Smooth muscle cell (in vitro differentiated cells): ENCODE data around the gene PRDM15. TPM values are rescaled to one million over a fixed set of nuclear protein-coding genes. Genes with fewer than 3 reads are reported as not detected.

Experiments
- DNase-seq: peaks from one replicate; lab custom pipeline; 2025; ENCODE audit not compliant: unreplicated experiment; lab: John Stamatoyannopoulos, UW
- H2AFZ ChIP-seq: fragments of 200-600 bp; sonication (generic); 2 replicates; pipeline ENCODE4 v1.6.0; 2016; ENCODE audit warnings: antibody characterized with exemption, low read depth, mild to moderate bottlenecking
- H3F3A ChIP-seq: fragments of 200-600 bp; sonication (generic); 2 replicates; pipeline ENCODE4 v1.6.0; 2017; ENCODE audit warnings: antibody characterized with exemption, low read depth
- H3K27ac ChIP-seq: fragments of 200-600 bp; sonication (generic); 2 replicates; pipeline ENCODE4 v1.5.1; 2016; ENCODE audit warnings: low read depth, mild to moderate bottlenecking
- H3K27me3 ChIP-seq: fragments of 200-600 bp; sonication (generic); 2 replicates; pipeline ENCODE4 v1.6.1; 2016; ENCODE audit warnings: low read depth, mild to moderate bottlenecking
- H3K36me3 ChIP-seq: fragments of 200-600 bp; sonication (generic); 2 replicates; pipeline ENCODE4 v1.5.1; 2016; ENCODE audit warnings: low read depth
- H3K4me1 ChIP-seq: fragments of 200-600 bp; sonication (generic); 2 replicates; pipeline ENCODE4 v1.5.1; 2016; ENCODE audit warnings: low read depth
- H3K4me2 ChIP-seq: fragments of 200-600 bp; sonication (generic); 2 replicates; pipeline ENCODE4 v1.6.0; 2016; ENCODE audit warnings: mild to moderate bottlenecking
- H3K4me3 ChIP-seq: fragments of 200-600 bp; sonication (generic); 2 replicates; pipeline ENCODE4 v1.5.1; 2016; ENCODE audit warnings: mild to moderate bottlenecking
- H3K79me2 ChIP-seq: fragments of 200-600 bp; sonication (generic); 2 replicates; pipeline ENCODE4 v1.6.0; 2016; ENCODE audit warnings: low read depth, mild to moderate bottlenecking
- H3K9ac ChIP-seq: fragments of 200-600 bp; sonication (generic); 2 replicates; pipeline ENCODE4 v1.6.0; 2016; ENCODE audit warnings: low read depth
- H3K9me3 ChIP-seq: fragments of 200-600 bp; sonication (generic); replicated peaks from 2 replicates; pipeline ENCODE4 v1.5.1; 2016; ENCODE audit warnings: low read depth
- H4K20me1 ChIP-seq: fragments of 200-600 bp; sonication (generic); 2 replicates; pipeline ENCODE4 v1.6.0; 2016; ENCODE audit warnings: low read depth
- CTCF ChIP-seq: fragments of 200-600 bp; sonication (generic); IDR thresholded peaks from 2 replicates; pipeline ENCODE4 v1.5.1; 2017; ENCODE audit warnings: borderline replicate concordance, mild to moderate bottlenecking, antibody characterized with exemption; ENCODE audit not compliant: insufficient read depth, poor library complexity, severe bottlenecking
- WGBS: methylation state at CpG from one replicate; pipeline ENCODE4 v1.1.7; 2016; ENCODE audit warnings: low lambda C conversion rate; 5-methylcytosine and 5-hydroxymethylcytosine counted together
- polyA plus RNA-seq: library from polyadenylated mRNA; unstranded; fragments of >200 nt; fragmentation: Nextera tagmentation; extraction: Ambion mirVana; gene quantifications from 2 replicates; pipeline ENCODE4 v1.2.1, GENCODE V29; 2016
- total RNA-seq: library from RNA; depleted of rRNA; stranded (reverse); fragments of >200 nt; gene quantifications from 2 replicates; pipeline ENCODE4 v1.2.3, GENCODE V29; 2014

The PRDM15 gene
- total and polyA plus RNA-seq, 2 experiments from 2014 or later = 2.0 to 6.8 TPM

- Histone ChIP-seq H3K4me2 (no peak overlapping the region), H3K4me3 (no peak overlapping the region), H4K20me1 (peaks cover 13% of the 10 kb centered on the region), H3K9ac (no peak overlapping the region), H2AFZ (no peak overlapping the region), H3K27me3 (no peaks in the 10 kb centered on the region), H3K9me3 (no peaks in the 10 kb centered on the region), H3K36me3 (no peaks in the 10 kb centered on the region), H3K4me1 (no peaks in the 10 kb centered on the region), H3K27ac (no peak overlapping the region), H3F3A (no peaks in the 10 kb centered on the region), H3K79me2 (peaks cover 5% of the 10 kb centered on the region)
- no peak for DNase-seq
- WGBS = 96% methylated on average over 10 of the region's 10 CpGs
- no peak for TF ChIP-seq CTCF
These were observed 11.0 kb downstream of the PRDM15 start for GRCh38 chr21:41868062-41868710.

DNA sequence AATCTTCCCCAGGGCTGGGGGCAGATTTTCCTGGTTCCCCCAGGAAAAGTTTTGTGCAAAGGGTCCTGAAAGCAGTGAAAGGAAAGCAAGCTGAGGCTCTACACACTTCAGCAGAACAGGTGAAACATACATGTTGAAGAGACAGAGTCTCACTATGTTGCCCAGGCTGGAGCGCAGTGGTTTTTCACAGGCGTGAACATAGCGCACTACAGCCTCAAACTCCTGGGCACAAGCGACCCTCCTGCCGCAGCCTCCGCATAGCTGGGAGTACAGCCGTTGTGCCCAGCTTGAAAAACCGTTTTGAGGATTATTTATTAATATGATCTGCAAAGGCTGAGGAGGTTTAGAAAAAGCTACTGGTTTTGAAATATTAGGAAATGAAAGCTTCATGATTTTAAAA is 11.8 kb downstream of the PRDM15 start:
- Histone ChIP-seq H3K36me3 (no peaks in the 10 kb centered on the region), H3K9me3 (no peaks in the 10 kb centered on the region), H4K20me1 (peaks cover 20% of the 10 kb centered on the region), H3K4me1 (no peaks in the 10 kb centered on the region), H3K27ac (no peak overlapping the region), H3K9ac (no peak overlapping the region), H3K27me3 (no peaks in the 10 kb centered on the region), H2AFZ (no peak overlapping the region), H3K79me2 (peaks cover 5% of the 10 kb centered on the region), H3K4me3 (no peak overlapping the region), H3K4me2 (no peak overlapping the region), H3F3A (no peaks in the 10 kb centered on the region)
- no peak for TF ChIP-seq CTCF
- DNase-seq = no peak
- WGBS = 96% methylated on average over 8 of the region's 8 CpGs

GRCh38 chr21:41866274-41866809 is 12.8 kb downstream of the PRDM15 start:
- Histone ChIP-seq H3K9me3 (no peaks in the 10 kb centered on the region), H3K27ac (no peak overlapping the region), H3K4me3 (no peak overlapping the region), H3K27me3 (no peaks in the 10 kb centered on the region), H3K9ac (no peak overlapping the region), H3K4me2 (no peak overlapping the region), H3K79me2 (peaks cover 5% of the 10 kb centered on the region), H2AFZ (no peak overlapping the region), H3K36me3 (no peaks in the 10 kb centered on the region), H3F3A (no peaks in the 10 kb centered on the region), H3K4me1 (no peaks in the 10 kb centered on the region), H4K20me1 (peaks cover 22% of the 10 kb centered on the region)
- WGBS = 93% methylated on average over 11 of the region's 11 CpGs
- TF ChIP-seq CTCF = no peak
- no peak for DNase-seq
